NCI-H1436 (cell line): ENCODE data around the gene ZNF526.
A peak's percentile ranks its signal among the peaks of the same experiment; 100 is the strongest.
"Not testable (repeated sequence)": the region's sequence is repeated elsewhere in the genome, so short reads cannot be mapped to it uniquely, and the experiment has no call there.

Source experiments
- DNase-seq: peaks from one replicate; lab custom pipeline; 2025; lab: John Stamatoyannopoulos, UW

Gene ZNF526

DNA sequence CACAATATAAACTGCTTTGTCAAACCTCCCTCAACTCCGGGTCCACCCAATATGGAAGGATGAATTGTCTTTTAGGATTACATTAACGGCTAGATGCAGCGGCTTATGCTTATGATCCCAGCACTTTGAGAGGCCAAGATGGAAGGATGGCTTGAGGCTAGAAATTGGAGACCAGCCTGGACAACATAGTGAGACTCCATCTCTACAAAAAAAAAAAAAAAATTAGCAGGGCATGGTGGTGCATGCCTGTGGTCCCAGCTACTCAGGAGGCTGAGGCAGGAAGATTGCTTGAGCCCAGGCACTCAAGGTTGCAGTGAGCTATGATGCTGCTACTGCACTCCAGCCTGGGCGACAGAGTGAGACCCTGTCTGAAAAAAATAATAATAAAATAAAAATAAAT, 46.0 kb downstream of the ZNF526 start:
- DNase-seq, result not testable (repeated sequence)

DNA sequence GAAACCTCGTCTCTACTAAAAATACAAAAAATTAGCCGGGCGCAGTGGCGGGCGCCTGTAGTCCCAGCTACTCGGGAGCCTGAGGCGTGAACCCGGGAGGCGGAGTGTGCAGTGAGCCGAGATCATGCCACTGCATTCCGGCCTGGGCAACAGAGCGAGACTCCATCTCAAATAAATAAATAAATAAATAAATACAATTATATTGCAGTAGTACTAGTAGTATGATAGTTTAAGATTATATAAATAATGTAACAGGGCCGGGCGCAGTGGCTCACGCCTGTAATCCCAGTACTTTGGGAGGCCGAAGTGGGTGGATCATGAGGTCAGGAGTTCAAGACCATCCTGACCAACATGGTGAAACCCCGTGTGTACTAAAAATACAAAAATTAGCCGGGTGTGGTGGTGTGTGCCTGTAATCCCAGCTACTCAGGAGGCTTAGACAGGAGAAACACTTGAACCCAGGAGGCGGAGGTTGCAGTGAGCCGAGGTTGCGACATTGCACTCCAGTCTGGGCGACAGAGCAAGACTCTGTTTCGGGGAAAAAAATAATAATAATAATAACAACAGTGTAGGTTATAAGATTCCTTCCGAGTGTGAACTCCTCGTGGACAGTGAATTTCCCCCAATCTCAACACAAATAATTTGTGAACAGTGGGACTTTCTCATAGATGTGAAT, 47.0 kb downstream of the ZNF526 start:
- not testable (repeated sequence) for DNase-seq

GRCh38 chr19:42267644-42268141, 47.6 kb downstream of the ZNF526 start:
- DNase-seq, result no peak

DNA sequence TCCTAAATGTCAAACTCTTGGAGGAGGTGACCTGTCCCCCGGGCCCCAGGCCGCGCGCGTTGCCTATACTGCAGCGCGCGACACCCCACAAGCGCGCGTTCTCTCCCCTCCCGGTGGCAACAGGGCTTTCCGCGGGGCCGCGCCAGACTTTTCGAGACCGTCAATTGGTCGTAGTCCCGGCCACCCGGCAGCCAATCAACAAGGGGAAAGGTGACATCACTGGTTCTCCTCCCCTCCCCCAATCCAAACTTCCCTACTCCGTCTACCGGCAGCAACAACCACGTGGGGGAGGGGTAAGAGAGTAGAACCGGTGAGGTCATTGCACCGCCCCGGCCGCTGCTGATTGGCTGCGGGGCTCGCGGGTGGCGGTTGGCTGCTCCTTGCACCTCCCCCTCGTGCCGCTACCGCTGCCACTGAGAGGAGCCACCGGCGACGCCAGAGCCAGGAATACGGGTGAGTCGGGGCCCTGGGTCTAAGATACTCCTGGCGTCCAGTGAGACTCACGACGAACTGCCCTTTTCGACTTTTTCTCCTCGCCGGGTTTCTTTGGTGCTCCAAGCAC, 48.1 kb downstream of the ZNF526 start:
- peak; percentile 100 for DNase-seq

- DNase-seq, result peak; percentile 100
These were observed 48.8 kb downstream of the ZNF526 start, which contains the start of gene CIC for GRCh38 chr19:42268704-42269477. Gene CIC (plus strand): TSS chr19:42269252. CDS start chr19:42271784, 2,532 bp downstream.

DNA sequence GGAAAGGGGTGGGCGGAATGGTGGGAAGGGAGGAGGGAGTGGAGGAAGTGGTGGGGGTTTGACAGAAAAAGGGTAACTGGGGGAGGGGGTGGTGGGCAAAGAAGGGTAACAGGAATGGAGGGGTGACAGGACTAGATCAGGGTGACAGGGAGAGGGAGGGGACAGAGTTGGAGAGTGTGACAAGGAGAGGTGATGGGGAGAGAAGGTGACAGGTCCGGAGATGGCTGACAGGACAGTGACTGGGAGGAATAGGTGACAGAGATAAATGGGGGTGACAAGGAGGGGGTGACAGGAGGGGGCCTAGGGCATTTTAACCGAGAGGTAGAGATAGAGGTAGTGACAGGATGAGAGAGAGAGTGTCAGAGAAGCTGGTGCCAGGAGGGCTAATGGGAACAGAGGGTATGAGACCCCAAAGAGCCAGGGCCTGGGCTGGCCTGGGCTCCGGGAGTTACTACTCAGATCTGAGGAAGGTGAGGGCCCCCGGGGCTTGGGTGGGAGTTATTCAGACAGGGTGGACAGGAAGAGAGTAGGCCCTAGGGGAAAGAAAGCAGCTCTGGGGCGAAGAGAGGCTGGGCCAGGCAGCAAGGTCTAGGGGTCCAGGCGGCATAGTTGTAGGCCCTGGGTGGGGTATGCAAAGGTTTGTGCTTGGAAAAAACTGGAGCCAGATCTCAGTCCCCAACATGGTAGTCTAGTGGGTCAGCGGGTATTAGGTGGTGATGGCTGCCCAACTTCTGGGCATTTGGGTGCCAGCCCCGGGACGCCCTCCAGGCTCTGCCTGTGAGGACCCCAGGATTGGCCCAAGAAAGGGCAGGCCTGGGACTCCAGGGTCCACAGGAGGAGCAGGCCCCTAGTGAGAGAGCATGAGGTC, 49.6 kb downstream of the ZNF526 start:
- no peak for DNase-seq

GRCh38 chr19:42270346-42271044, 50.4 kb downstream of the ZNF526 start:
- DNase-seq, result peak; percentile 8

GRCh38 chr19:42271045-42271419, 50.9 kb downstream of the ZNF526 start:
- no peak for DNase-seq

- DNase-seq, result no peak
These were observed 51.9 kb downstream of the ZNF526 start for GRCh38 chr19:42271861-42272534.

DNA sequence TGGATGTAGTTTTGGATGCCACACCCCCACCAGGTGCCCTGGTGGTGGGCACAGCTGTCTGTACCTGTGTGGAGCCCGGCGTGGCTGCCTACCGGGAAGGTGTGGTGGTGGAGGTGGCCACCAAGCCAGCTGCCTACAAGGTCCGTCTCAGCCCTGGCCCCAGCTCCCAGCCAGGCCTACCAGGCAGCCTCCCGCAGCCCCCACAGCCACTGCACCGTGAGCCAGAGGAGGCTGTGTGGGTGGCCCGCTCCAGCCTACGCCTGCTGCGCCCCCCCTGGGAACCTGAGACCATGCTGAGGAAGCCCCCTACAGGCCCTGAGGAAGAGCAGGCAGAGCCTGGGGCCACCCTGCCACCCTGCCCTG, 52.4 kb downstream of the ZNF526 start:
- no peak for DNase-seq

- DNase-seq, result no peak
These were observed 52.9 kb downstream of the ZNF526 start for GRCh38 chr19:42272989-42273406.

DNA sequence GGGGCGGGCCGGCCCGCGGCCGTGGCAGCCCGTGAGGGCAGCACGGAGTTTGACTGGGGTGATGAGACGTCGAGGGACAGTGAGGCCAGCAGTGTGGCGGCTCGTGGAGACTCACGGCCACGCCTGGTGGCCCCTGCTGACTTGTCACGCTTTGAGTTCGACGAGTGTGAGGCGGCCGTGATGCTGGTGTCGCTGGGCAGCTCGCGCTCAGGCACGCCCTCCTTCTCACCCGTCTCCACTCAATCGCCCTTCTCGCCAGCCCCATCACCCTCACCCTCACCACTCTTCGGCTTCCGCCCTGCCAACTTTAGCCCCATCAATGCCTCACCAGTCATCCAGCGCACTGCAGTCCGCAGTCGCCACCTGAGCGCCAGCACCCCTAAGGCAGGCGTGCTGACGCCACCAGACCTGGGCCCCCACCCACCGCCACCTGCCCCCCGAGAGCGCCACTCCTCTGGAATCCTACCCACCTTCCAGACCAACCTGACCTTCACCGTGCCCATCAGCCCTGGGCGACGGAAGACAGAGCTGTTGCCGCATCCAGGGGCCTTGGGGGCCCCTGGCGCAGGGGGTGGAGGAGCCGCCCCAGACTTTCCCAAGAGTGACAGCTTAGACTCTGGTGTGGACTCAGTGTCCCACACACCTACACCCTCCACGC, 53.4 kb downstream of the ZNF526 start:
- no peak for DNase-seq

GRCh38 chr19:42274065-42274682, 54.1 kb downstream of the ZNF526 start:
- DNase-seq, result no peak

DNA sequence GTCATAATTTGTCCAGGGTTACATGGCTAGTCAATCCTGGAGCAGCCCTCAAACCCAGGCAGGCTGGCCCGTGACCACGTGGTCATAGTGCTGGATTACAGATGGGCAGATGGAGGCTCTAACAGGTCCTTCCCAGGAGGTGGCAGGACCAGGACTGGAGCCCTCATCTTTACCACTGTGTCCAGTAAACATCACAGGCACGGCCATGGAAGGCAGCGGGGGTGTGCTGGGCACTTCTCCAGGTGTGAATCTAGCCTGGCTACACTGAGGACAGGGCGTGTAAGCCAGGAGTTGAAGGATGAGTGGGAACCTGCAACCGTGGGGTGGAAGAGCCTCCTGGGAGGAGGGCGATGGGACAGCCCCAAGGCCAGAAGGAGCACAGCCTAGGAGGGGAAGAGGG, 55.0 kb downstream of the ZNF526 start:
- no peak for DNase-seq

- no peak for DNase-seq
These were observed 55.4 kb downstream of the ZNF526 start for GRCh38 chr19:42275517-42275916.

- no peak for DNase-seq
These were observed 56.2 kb downstream of the ZNF526 start for GRCh38 chr19:42276284-42276683.

GRCh38 chr19:42276821-42277220, 56.7 kb downstream of the ZNF526 start:
- no peak for DNase-seq
